K562 (cell line): ENCODE results near the gene UNC13A. TPM values are rescaled to one million over a fixed set of nuclear protein-coding genes. Genes with fewer than 3 reads are reported as not detected.

Experiments
- ATAC-seq: fragments of 200-7000 bp; cut with Tn5 transposase; 3 replicates; pipeline ENCODE4 v1.9.1; 2020; ENCODE audit warnings: moderate library complexity
- BruUV-seq: library from RNA; stranded (reverse); fragments of 400-500 nt; replicated peaks from 2 replicates; lab custom pipeline; 2021; lab: Mats Ljungman, UMichigan
- CTCF ChIA-PET: fragments of 300-600 bp; formaldehyde crosslinking; extraction: SDS; loops from one replicate; lab custom pipeline; 2021; ENCODE audit warnings: low intra/inter-chr PET ratio; lab: Yijun Ruan, JAX
- POLR2A ChIA-PET: fragments of 300-600, 350-650 bp; sonication (Branson Sonifier 250); formaldehyde crosslinking; extraction: SDS; loops from one replicate; lab custom pipeline; 2021; ENCODE audit warnings: antibody characterized with exemption, inconsistent platforms; lab: Yijun Ruan, JAX
- DNase-seq, 4 experiments: peaks; one replicate each; pipeline versions ENCODE4 v3.0.0 to v3.0.0-alpha.2; 2011 to 2018; ENCODE audit warnings: low spot score in 3 of 4, mixed read lengths in 3 of 4; ENCODE audit errors: extremely low read depth in 1 of 4
- FAIRE-seq: peaks from 2 replicates; lab custom pipeline; 2011; peaks lifted over from hg19 to GRCh38; lab: Jason Lieb, UNC
- H2AFZ ChIP-seq: 2 replicates; pipeline ENCODE4 v1.6.0; 2011; ENCODE audit warnings: low read depth, low read length, control low read depth, inconsistent platforms
- H3K27ac ChIP-seq: fragments of 200-600 bp; 3 replicates; pipeline ENCODE4 v1.8.0; 2011; ENCODE audit warnings: low read depth, mild to moderate bottlenecking, control low read depth, inconsistent platforms, low read length, moderate library complexity, mixed read lengths; ENCODE audit errors: extremely low read depth
- H3K27me3 ChIP-seq, 2 experiments: fragments of 300-600 bp in 1 of 2; 2 replicates in 1 of 2; 3 replicates in 1 of 2; pipeline versions ENCODE4 v1.6.0 to v1.8.0; 2011; ENCODE audit warnings: inconsistent platforms in 2 of 2, low read length in 2 of 2, mild to moderate bottlenecking in 1 of 2, mixed read lengths in 1 of 2, moderate library complexity in 1 of 2; ENCODE audit not compliant: control insufficient read depth in 2 of 2, insufficient read depth in 2 of 2
- H3K36me3 ChIP-seq: fragments of 300-600 bp; 3 replicates; pipeline ENCODE4 v1.8.0; 2011; ENCODE audit warnings: mild to moderate bottlenecking, low read length, inconsistent platforms; ENCODE audit not compliant: control insufficient read depth, insufficient read depth
- H3K4me1 ChIP-seq, 2 experiments: fragments of 200-600 bp in 1 of 2; replicated peaks in 1 of 2; 2 replicates in 1 of 2; 3 replicates in 1 of 2; pipeline versions ENCODE4 v1.5.1 to v1.8.0; 2011; ENCODE audit warnings: inconsistent platforms in 2 of 2, low read length in 2 of 2, mild to moderate bottlenecking in 1 of 2, mixed read lengths in 1 of 2, moderate library complexity in 1 of 2; ENCODE audit not compliant: control insufficient read depth in 2 of 2, insufficient read depth in 2 of 2
- H3K4me2 ChIP-seq: 2 replicates; pipeline ENCODE4 v1.6.1; 2011; ENCODE audit warnings: low read length, control low read depth, inconsistent platforms, mixed read lengths; ENCODE audit not compliant: insufficient read depth
- H3K4me3 ChIP-seq: fragments of 200-600 bp; sonication (generic), shearing (Covaris generic); 2 replicates; pipeline ENCODE4 v1.5.1; 2016; ENCODE audit warnings: control low read depth, inconsistent platforms
- H3K79me2 ChIP-seq: fragments of 200-600 bp; 3 replicates; pipeline ENCODE4 v1.8.0; 2011; ENCODE audit warnings: low read length, inconsistent platforms; ENCODE audit not compliant: control insufficient read depth, insufficient read depth
- H3K9ac ChIP-seq, 2 experiments: 2 replicates each; pipeline versions ENCODE4 v1.6.0 to v1.6.1; 2011; ENCODE audit warnings: low read depth in 2 of 2, low read length in 2 of 2, control low read depth in 1 of 2, inconsistent platforms in 1 of 2, mild to moderate bottlenecking in 1 of 2, mixed read lengths in 1 of 2; ENCODE audit not compliant: insufficient read depth in 1 of 2
- H3K9me1 ChIP-seq: one replicate; pipeline ENCODE4 v1.6.0; 2011; ENCODE audit warnings: inconsistent platforms, mild to moderate bottlenecking, low read length, moderate library complexity; ENCODE audit not compliant: control insufficient read depth, insufficient read depth
- H3K9me3 ChIP-seq: replicated peaks from 2 replicates; pipeline ENCODE4 v1.5.1; 2011; ENCODE audit warnings: low read depth, low read length, inconsistent platforms; ENCODE audit not compliant: control insufficient read depth, insufficient read depth
- H4K20me1 ChIP-seq: replicated peaks from 2 replicates; pipeline ENCODE4 v1.6.1; 2011; ENCODE audit warnings: low read length, inconsistent platforms, mixed read lengths; ENCODE audit not compliant: control insufficient read depth, insufficient read depth
- FOXJ2 ChIP-seq: fragments of 200-800 bp; sonication (Bioruptor generic); IDR thresholded peaks from 2 replicates; pipeline ENCODE4 v1.6.1; 2016; ENCODE audit warnings: missing genetic modification characterization, missing compliant biosample characterization
- RBM25 ChIP-seq: fragments of 200-400 bp; formaldehyde crosslinking; IDR thresholded peaks from 2 replicates; pipeline ENCODE4 v1.6.1; 2018; ENCODE audit warnings: low read length, low read depth, moderate library complexity; ENCODE audit not compliant: severe bottlenecking
- RCOR1 ChIP-seq, 2 experiments: IDR thresholded peaks; 2 replicates each; pipeline ENCODE4 v1.6.1; 2012; ENCODE audit warnings: low read depth in 2 of 2, low read length in 2 of 2, borderline replicate concordance in 1 of 2, improper control_type of control experiment in 1 of 2
- SNIP1 ChIP-seq: fragments of 450-650 bp; IDR thresholded peaks from 2 replicates; pipeline ENCODE4 v1.7.1; 2017; ENCODE audit warnings: low read depth, mild to moderate bottlenecking
- ZNF263 ChIP-seq: sonication (generic); formaldehyde crosslinking; IDR thresholded peaks from 2 replicates; pipeline ENCODE4 v1.8.0; 2022; ENCODE audit warnings: mild to moderate bottlenecking, missing genetic modification reagents, borderline replicate concordance
- WGBS: fragments of 100-300 bp; shearing (Covaris generic); methylation state at CpG from one replicate; pipeline ENCODE4 v1.1.6; 2016; ENCODE audit warnings: low coverage, mixed read lengths; ENCODE audit not compliant: insufficient coverage; ENCODE audit errors: missing lambda C conversion rate; 5-methylcytosine and 5-hydroxymethylcytosine counted together
- in situ Hi-C: fragments of 300-500 bp; cut with MboI; formaldehyde crosslinking; loops from 4 replicates; pipeline ENCODE4 v1.15.0; 2018; ENCODE audit warnings: inconsistent platforms, mixed read lengths
- intact Hi-C: fragments of 100-400 bp; cut with micrococcal nuclease; formaldehyde crosslinking; loops from 2 replicates; pipeline ENCODE4 v1.14.2; 2022
- polyA plus RNA-seq, 8 experiments: library from polyadenylated mRNA; depleted of rRNA in 4 of 8; stranded (reverse) in 5 of 8; unstranded in 3 of 8; fragments of >200 nt; fragmentation: Nextera tagmentation in 2 of 8; fragmentation: Illumina TruSeq in 1 of 8; extraction: Ambion mirVana in 2 of 8; extraction: Trizol in 1 of 8; gene quantifications; 2 replicates each; pipeline versions ENCODE4 v1.2.1 to v1.2.3, GENCODE V29; 2011 to 2014; ENCODE audit warnings: inconsistent platforms in 1 of 8, missing spikeins in 1 of 8
- total RNA-seq, 7 experiments: library from RNA; depleted of rRNA in 6 of 7; stranded (reverse); fragments of >200 nt in 6 of 7; fragmentation: Illumina TruSeq in 2 of 7; extraction: Trizol in 2 of 7; gene quantifications; 2 replicates each; pipeline versions ENCODE4 v1.2.1 to v1.2.3, GENCODE V29; 2011 to 2021; ENCODE audit warnings: low replicate concordance in 1 of 7

Gene UNC13A
- total and polyA plus RNA-seq, 9 of the 15 experiments (the other 6 are each of a cell fraction or from before 2014, with no cell fraction given): 0.03 to 1.0 (median 0.25) TPM

GRCh38 chr19:17618936-17619335 is 69.2 kb downstream of the UNC13A start:
- in situ Hi-C loops: no loop called here
- no peaks in the 10 kb centered on the region for H3K36me3 ChIP-seq
- H3K27me3 ChIP-seq: no peaks in the 10 kb centered on the region; a peak in 1 of 5 replicates
- no peak overlapping the region for H3K9ac ChIP-seq
- H3K9me3 ChIP-seq: peaks cover 8% of the 10 kb centered on the region; the same call in 1 of the 2 replicates
- no peak overlapping the region for H3K27ac ChIP-seq
- peaks cover 3% of the 10 kb centered on the region for H3K9me1 ChIP-seq
- POLR2A ChIA-PET: interaction anchor here (1.3 kb wide), 1 partner anchor 12 kb away, joined by 5 read pairs; no protein-coding TSS in a partner anchor
- WGBS: 0% methylated on average over 2 of the region's 2 CpGs
- no peak for ATAC-seq
- TF ChIP-seq ZNF263 (CRISPR knock-in tag): no peak
- TF ChIP-seq, all 486 proteins: peak for 0
- CTCF ChIA-PET: interaction anchor here (0.7 kb wide), 1 partner anchor 43 kb away, joined by 4 read pairs; no protein-coding TSS in a partner anchor
- Histone ChIP-seq H3K4me3 (no peak overlapping the region), H4K20me1 (peaks cover 5% of the 10 kb centered on the region), H3K79me2 (no peaks in the 10 kb centered on the region), H2AFZ (no peak overlapping the region), H3K4me1 (peaks cover 2 to 31% of the 10 kb centered on the region in 2 experiments; a peak in 4 of 5 replicates), H3K4me2 (no peak overlapping the region)
- FAIRE-seq (no peak), DNase-seq (no peak)
- intact Hi-C loops: no loop called here
- BruUV-seq: no TSS peak

GRCh38 chr19:17618281-17618903 is 69.8 kb downstream of the UNC13A start:
- no peak for ATAC-seq
- Histone ChIP-seq H3K4me2 (no peak overlapping the region), H3K79me2 (no peaks in the 10 kb centered on the region), H3K36me3 (no peaks in the 10 kb centered on the region), H3K9me3 (peaks cover 8% of the 10 kb centered on the region; the same call in 1 of the 2 replicates), H3K9me1 (peaks cover 3% of the 10 kb centered on the region), H3K4me1 (peaks cover 2 to 27% of the 10 kb centered on the region in 2 experiments; a peak in 4 of 5 replicates), H2AFZ (no peak overlapping the region), H3K9ac (no peak overlapping the region), H3K4me3 (no peak overlapping the region), H3K27ac (no peak overlapping the region), H3K27me3 (no peaks in the 10 kb centered on the region; a peak in 1 of 5 replicates), H4K20me1 (peaks cover 5% of the 10 kb centered on the region)
- intact Hi-C loops (no loop called here), in situ Hi-C loops (no loop called here)
- WGBS: 18% methylated on average over 7 of the region's 7 CpGs
- ChIA-PET POLR2A (interaction anchor here (1.3 kb wide), 1 partner anchor 12 kb away, joined by 5 read pairs; no protein-coding TSS in a partner anchor), CTCF (interaction anchor here (0.7 kb wide), 1 partner anchor 44 kb away, joined by 4 read pairs; no protein-coding TSS in a partner anchor)
- BruUV-seq: no TSS peak
- no peak for DNase-seq
- FAIRE-seq: no peak
- TF ChIP-seq RCOR1 (IDR thresholded peaks at IDR 0.05; ENCODE audit: borderline replicate concordance in 1 of 2, low read depth in 2 of 2, low read length in 2 of 2) (no peak), RBM25 (peak; percentile 50), SNIP1 (no peak), FOXJ2 (no peak)
- TF ChIP-seq, all 486 proteins: peak for 1
